GM19395 (cell line): ENCODE data around the gene CDC20B.
"Not testable (repeated sequence)": the region's sequence is repeated elsewhere in the genome, so short reads cannot be mapped to it uniquely, and the experiment has no call there.

ENCODE experiments used
- ATAC-seq: cut with Tn5 transposase; IDR thresholded peaks from one replicate; pipeline ENCODE4 v1.9.1; 2021; ENCODE audit warnings: mild to moderate bottlenecking, moderate library complexity; ENCODE audit not compliant: unreplicated experiment

CDC20B gene

DNA sequence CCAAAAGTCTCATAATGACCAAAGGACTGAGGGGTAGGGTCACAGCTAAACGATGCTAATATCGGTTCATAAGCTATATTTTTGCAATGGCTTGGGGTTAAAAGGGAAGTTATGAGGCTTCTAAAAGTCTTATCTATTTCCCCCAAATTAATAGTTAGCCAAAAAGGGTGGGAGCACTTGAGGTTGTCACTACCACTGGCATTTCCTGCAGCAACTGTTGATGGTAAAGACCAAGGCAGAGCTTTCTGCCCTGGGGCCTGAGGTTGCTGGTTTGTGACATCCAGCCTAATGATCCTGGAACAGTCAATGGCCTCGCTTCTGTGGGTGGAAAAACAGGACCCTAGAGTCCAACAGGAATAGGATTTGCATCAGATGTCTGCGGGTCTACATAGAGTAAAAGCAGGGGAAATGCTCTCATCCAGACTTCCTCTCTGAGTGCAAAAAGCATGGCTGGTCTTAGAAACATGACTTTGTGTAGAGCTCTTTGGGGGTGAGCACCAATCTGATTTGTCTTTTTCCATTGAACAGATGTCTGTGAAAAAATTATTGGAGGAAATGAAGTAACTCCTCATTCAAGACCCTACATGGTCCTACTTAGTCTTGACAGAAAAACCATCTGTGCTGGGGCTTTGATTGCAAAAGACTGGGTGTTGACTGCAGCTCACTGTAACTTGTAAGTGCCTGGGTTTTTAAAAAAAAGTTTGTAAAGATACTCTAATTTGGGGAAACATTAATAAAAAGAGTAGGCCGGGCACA lies 67.9 kb downstream of the CDC20B start:
- no peak for ATAC-seq

DNA sequence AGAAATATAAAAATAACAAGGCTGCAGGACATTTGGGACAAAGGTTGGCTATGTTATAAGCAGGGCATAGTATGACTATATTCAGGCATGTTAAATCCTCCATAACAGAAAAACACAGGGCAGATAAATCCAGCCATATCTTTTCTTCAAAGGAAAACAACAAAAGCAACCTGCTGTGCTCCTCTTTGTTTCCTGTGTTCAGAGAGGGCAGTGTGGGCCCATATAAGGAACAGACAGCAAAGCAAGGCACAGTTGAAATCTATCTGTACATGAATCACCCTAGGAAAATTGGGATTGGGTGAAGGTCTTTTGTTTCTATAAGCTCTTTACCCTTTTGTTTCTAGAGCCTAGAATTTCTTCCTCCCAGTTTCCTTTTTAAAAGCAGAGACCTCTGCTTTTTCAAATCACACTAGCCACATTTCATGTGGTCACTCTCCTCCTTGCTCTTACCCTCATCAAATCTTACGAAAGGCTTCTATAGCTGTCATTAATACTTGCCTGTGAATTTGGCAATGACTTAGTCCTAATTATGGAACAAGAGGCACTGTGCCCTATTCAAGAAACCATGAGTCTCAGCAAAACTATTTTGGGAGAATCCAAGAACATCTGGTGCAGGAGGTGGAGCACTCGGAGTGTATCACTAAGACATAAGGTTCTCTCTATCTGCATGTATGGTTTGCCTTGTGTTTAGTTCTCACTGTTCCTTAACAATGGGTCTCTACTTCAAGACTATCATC lies 68.8 kb downstream of the CDC20B start:
- ATAC-seq = no peak

DNA sequence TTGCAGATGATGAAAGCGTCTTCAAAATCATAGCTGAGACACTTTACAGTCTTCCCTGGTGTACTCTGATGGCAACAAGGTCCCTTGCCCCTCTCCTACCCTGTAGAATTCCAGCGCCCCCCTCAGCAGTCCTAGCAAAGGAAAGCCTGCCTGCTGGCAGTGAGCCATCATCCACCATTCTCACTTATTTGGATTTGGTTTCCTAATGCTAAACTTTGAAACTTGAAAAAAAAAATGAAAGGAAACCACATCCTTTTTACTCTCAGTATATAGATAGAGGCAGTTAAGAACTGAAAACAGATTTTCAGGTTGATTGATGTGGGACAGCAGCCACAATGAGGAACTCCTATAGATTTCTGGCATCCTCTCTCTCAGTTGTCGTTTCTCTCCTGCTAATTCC lies 70.6 kb downstream of the CDC20B start, which contains the start of gene GZMA:
GZMA (plus strand) TSS at position 299 of the 400 bp plus-strand sequence; CDS start at position 336, 37 bp downstream.
- ATAC-seq = no peak

DNA sequence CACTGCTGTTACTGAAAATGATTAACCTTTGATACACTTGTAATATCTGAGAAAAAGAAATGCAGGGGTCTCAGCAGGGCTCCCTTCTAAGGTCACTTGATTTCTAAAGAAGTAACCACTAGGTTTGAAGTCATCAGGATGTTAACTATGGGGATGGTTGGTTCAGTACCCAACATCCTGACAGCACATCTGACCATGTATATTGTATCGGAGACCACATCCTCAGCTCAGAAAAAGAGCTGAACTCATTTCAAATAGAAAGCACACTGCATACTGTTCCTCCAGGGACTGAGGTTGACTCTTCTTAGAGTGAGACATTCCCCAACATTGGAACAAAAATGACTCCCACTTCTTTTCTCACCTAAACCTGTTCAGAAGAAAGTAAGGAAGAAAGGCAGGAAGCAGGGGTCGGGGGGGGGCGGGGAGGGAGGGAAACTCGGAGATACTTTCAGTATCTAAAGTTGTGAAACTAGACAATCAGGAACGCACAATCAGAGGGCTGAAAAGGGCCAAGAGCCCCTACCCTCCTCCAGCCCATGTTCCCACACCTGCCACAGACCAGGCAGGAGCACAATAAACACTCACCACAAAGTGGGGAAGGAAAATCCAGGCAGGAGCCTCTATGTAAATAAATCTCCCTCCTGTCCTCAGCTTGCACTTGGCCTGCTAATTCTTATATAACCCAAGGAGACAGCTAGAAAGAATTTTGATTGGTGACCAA lies 71.3 kb downstream of the CDC20B start:
- no peak for ATAC-seq

DNA sequence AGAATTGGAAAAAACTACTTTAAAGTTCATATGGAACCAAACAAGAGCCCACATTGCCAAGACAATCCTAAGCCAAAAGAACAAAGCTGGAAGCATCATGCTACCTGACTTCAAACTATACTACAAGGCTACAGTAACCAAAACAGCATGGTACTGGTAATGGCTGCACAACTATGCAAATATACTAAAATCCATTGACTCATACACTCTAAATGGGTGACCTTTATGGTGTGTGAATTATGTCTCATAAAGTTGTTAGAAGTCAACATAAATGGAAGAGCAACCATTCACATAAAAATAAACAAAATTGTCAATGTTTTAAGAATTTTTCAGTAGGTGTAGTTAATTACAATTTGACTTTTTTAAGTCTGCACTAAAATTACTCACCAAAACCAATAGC lies 71.8 kb downstream of the CDC20B start:
- ATAC-seq = not testable (repeated sequence)

DNA sequence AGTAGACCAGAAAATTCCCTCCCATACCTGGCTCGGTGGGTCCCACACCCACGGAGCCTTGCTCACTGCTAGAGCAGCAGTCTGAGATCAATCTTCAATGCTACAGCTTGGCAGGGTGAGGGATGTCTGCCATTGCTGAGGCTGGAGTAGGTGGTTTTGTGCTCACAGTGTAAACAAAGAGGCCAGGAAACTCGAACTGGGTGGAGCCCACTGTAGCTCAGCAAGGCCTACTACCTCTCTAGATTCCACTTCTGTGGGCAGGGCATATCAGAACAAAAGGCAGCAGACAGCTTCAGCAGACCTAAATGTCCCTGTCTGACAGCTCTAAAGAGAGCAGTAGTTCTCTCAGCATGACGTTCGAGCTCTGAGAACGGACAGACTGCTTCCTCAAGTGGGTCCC lies 76.1 kb downstream of the CDC20B start:
- ATAC-seq = no peak

DNA sequence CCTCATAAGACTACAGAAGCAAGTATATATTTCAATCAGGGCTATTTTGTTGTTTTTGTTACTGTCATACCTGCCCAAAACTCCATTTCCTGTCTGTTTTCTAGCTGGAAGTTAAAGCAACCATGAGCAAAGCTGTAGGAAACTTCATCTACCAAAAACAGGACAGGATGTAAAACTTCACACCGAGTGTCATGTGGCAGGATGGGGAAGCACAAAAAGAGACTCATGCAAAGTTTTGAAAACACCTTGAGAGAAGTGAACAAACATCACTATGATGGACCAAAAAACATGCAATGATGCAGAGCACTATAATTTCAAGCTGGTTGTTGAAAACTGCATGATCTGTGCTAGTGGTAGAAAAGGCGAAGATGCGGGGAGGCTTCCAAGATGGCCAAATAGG lies 76.8 kb downstream of the CDC20B start:
- no peak for ATAC-seq

DNA sequence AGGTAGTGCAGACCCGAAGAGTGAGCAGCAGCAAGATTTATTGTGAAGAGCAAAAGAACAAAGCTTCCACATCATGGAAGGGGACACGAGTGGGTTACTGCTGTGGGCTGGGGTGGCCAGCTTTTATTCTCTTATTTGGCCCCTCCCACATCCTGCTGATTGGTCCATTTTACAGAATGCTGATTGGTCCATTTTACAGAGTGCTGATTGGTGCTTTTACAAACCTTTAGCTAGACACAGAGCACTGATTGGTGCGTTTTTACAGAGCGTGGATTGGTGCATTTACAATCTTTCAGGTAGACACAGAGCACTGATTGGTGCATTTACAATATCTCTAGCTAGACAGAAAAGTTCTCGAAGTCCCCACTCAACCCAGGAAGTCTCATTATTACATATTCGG lies 82.0 kb downstream of the CDC20B start:
- ATAC-seq = not testable (repeated sequence)

DNA sequence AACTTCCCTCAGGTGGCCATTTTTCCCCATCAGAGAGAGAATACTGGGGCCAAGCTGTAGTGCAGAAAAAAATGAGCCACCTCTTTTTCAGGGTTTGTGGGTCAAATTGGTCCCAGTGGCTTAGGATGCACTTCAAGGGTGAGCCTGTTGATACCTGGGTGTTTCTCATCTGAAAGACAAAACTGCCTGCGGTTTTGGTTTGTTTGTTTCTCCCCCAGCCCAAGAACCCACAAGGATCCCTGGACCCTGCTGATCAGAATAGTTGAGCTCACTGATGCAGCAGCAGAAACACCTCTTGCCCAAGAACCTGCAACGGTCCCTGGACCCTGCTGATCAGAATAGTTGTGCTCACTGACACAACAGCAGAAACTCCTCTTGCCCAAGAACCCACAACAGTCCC lies 83.7 kb downstream of the CDC20B start:
- not testable (repeated sequence) for ATAC-seq

DNA sequence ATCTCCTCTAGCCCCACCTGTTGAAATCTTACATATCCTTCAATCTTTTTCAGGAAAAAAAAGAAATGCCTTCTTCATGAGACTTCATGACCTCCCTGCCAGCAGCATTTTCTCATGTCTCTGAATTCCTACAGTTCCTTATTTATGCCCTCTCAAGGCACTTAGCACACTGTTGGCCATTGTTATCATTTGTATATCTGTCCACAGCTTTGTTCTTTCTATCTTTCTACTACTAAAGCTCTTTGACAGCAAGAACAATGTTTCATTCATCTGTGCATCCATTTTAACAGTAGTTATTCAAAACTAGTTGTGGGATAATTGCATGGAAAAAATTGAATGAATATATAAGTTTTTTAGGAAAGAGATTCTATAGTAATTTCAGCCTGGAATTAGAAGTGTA lies 91.4 kb downstream of the CDC20B start:
- ATAC-seq = no peak

DNA sequence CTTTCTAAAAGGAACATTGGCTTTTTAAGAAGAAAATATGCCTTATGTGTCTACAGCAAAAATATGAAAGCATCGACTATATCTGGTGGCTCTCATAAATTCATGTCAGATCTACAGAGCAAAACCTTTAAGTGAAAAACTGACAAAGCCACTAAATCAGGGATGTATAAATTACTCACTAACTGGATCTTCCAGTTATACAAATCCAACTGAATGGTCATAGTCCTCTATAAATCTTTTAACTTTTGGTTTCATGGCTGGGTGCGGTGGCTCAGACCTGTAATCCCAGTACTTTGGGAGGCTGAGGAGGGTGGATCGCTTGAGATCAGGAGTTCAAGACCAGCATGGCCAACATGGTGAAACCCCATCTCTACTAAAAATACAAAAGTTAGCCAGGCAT lies 99.8 kb downstream of the CDC20B start:
- ATAC-seq = no peak

DNA sequence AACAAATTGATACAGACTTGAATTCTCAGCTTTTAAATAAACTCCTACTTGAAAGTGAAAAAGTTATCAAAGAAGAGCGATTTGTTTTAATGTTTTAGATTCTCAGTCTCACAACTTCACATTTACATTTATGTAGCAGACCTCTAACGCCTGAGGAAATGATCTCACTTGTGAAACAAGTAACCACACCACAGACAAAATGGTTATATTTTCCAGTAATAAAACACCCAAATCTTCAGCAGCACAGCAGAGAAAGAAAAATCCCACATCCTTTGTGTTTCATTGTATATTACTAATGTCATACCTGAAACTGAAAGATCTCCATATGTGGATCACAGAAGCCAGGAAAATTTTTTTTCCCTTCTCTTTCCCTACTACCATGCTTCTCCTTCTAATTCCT lies 100.3 kb downstream of the CDC20B start:
- no peak for ATAC-seq

DNA sequence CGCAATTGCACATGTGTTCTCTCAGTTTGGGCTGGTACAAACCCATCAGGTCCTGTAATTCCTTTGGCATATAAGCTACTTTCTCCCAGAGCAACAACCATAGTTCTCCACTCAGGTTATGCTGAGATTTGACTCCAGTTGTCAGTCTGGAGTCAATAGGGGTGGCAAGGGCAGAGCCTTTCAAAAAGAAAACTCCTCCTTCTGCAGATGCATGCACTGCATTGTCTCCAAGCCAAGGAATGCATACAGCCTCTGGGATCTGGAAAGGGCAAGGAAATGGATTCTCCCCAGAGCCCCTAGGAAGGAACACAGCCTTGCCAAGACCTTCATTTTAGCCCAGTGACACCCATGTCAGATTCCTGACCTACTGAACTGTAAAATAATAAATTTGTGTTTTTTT lies 101.6 kb downstream of the CDC20B start:
- ATAC-seq = no peak

DNA sequence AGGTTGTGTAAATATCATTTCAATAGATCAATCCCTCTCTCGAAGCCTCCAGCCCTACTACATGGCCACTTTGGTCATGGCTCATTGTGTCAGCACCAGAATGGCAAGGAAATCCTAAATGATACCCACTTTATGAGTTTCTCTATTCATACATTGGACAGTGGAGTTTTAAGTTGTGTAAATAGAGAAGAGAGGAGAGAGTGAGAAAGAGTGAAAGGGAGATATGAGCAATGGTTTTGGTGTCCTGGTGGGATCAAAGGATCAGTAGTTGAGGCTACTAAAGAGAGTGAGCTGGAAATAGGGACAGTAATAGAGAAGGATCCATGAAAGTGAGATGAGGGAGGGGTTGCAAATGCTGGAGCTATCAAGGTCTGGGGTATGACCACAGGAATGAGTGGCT lies 102.0 kb downstream of the CDC20B start:
- ATAC-seq = no peak

DNA sequence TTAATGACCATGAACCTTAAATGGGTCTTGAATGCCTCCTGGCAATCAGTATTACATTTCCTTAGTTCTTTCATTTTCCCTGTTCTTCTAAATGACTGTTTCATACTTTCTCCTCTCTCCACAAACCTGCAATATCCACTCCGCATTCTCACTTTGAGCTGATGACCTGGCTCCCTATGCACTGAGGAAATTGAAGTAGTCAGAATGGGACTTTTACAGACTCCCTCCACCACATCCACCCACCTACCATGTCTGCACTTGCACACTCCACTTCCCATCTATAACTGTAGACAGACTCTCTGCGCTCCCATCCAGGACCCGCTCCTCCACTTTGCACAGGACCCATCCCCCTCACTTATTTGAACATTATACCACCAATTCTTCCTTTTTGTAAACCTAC lies 106.7 kb downstream of the CDC20B start:
- no peak for ATAC-seq

DNA sequence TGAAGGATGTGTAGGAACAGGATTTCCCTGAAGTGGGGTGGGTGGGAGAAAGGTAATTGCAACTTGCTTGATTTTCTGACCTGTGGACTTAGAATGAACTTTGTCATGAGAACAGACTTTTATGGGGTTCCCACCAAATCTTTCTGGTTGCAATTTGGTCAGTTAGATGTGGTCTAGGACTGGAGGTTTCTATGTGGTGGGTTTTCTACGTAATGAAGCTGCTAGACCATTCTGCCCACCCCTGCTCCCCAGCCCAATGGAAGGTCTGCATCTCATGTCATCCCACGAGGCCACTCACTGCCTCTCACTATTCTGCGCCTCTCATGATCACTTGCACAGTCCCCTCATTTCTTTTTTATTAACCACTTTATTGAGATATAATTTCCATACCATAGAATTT lies 108.5 kb downstream of the CDC20B start:
- no peak for ATAC-seq

DNA sequence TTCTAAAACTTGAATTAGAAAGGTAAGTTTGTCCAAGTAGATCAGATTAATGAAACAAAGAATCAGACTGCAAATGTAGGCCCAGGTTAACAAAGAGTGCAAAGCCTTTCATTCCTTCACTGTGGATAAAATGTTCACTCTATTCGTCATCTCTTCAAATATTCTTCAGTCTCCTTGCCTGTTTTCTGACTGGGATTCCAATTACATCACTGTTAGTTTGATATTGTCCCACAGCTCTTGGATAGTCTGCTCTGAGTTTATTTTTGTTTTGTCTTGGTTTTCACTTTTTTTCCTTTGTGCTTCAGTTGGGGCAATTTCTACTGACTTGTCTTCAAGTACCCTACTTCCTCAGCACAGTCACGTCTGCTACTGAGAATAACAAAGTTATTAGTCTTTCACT lies 109.1 kb downstream of the CDC20B start:
- no peak for ATAC-seq

DNA sequence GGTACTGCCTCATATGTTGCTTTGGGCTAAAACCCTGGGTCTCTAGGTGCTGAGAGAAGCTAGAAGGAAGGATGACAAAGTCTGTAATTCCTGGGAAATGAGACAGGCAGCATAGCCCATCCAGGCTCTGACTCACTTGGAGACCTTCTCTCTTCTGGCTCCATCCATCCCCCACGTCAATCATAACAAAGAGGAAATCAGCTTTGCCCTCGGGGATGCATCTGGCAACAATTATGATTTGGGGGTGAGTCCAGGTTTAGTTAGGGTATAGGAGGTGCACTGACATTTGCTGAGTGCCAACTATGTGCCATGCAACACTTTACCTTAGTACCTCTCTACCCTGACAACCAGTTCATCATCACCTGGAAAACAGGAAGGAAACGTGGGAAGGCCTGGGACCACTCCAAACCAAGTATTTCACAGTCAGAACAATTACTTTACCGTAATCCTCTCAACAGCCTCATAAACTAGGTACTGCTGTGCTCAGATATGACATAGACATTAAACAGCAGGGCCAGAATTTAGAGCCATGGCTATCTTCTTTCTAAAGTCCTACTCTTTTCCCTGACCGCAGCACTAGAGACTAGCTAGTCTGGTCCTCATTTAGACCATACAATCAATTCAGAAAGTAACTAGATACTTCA lies 109.6 kb downstream of the CDC20B start:
- no peak for ATAC-seq
